Vagina (tissue), 2 donors: ENCODE results near the gene CC2D1A.

Experiments
- POLR2A ChIP-seq, 2 donors: fragments of 450-650 bp; IDR thresholded peaks; one replicate each; pipeline ENCODE4 v1.6.1; 2017; ENCODE audit warnings: antibody characterized with exemption in 2 of 2, mild to moderate bottlenecking in 2 of 2, moderate library complexity in 2 of 2
- TF ChIP-seq, protein P1 (sequence below), 3 experiments: fragments of 450-650 bp in 2 of 3; fragments of 200-600 bp in 1 of 3; sonication (generic) in 1 of 3; IDR thresholded peaks; one replicate each; pipeline ENCODE4 v1.5.1; 2017 to 2019; ENCODE audit warnings: antibody characterized with exemption in 3 of 3, mild to moderate bottlenecking in 2 of 3, moderate library complexity in 2 of 3

DNA sequence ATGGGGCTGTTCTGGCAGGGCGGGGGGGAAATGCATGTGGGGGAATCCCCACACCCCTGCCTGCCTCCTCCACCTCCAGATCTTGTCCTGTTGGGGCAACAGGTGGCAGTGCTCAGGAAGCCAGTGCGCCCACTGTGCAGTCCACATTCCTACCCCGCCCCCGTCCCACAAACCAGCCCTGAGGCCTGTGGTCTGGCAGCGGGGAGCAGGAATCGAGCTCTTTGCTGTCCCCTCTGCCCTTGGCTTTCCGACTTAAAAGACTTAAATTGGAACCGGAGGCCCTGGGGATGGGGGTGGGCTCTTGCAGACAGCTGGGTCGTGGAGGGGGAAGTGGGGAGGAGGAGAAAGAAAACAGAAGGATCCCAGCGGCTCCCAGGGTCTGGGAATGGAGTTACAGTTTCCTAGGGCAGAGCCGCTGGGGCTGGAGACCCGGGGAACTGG, 24.7 kb upstream of the CC2D1A start:
- TF ChIP-seq, protein P1, sequence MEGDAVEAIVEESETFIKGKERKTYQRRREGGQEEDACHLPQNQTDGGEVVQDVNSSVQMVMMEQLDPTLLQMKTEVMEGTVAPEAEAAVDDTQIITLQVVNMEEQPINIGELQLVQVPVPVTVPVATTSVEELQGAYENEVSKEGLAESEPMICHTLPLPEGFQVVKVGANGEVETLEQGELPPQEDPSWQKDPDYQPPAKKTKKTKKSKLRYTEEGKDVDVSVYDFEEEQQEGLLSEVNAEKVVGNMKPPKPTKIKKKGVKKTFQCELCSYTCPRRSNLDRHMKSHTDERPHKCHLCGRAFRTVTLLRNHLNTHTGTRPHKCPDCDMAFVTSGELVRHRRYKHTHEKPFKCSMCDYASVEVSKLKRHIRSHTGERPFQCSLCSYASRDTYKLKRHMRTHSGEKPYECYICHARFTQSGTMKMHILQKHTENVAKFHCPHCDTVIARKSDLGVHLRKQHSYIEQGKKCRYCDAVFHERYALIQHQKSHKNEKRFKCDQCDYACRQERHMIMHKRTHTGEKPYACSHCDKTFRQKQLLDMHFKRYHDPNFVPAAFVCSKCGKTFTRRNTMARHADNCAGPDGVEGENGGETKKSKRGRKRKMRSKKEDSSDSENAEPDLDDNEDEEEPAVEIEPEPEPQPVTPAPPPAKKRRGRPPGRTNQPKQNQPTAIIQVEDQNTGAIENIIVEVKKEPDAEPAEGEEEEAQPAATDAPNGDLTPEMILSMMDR (IDR thresholded peaks at IDR 0.05) = no peak
- TF ChIP-seq POLR2A (IDR thresholded peaks at IDR 0.05) = no peak
